Upper lobe of right lung (tissue), 1 donor: ENCODE measurements around the gene ATF6B. TPM values are rescaled to one million over a fixed set of nuclear protein-coding genes. Genes with fewer than 3 reads are reported as not detected.

ENCODE experiments used
- ATAC-seq: fragments of 200-7000 bp; cut with Tn5 transposase; one replicate; pipeline ENCODE4 v1.9.1; 2020; ENCODE audit warnings: mild to moderate bottlenecking, moderate library complexity
- DNase-seq: peaks from one replicate; pipeline ENCODE4 v3.0.0-alpha.2; 2020
- H3K27ac ChIP-seq: fragments of 200-600 bp; one replicate; pipeline ENCODE4 v1.8.0; 2022
- H3K27me3 ChIP-seq: fragments of 200-600 bp; one replicate; pipeline ENCODE4 v1.8.0; 2022; ENCODE audit warnings: mild to moderate bottlenecking
- H3K36me3 ChIP-seq: fragments of 200-600 bp; one replicate; pipeline ENCODE4 v1.8.0; 2022
- H3K4me1 ChIP-seq: fragments of 200-600 bp; one replicate; pipeline ENCODE4 v1.8.0; 2022
- H3K4me3 ChIP-seq: fragments of 200-600 bp; one replicate; pipeline ENCODE4 v1.8.0; 2022; ENCODE audit warnings: mild to moderate bottlenecking
- H3K9me3 ChIP-seq: fragments of 200-600 bp; one replicate; pipeline ENCODE4 v1.8.0; 2022
- CTCF ChIP-seq: fragments of 200-600 bp; IDR thresholded peaks from one replicate; pipeline ENCODE4 v1.8.0; 2022; ENCODE audit warnings: antibody characterized with exemption
- intact Hi-C: fragments of 100-400 bp; cut with DNase I; formaldehyde crosslinking; loops from one replicate; pipeline ENCODE4 v1.11.0; 2022
- total RNA-seq: library from RNA; stranded (reverse); fragmentation: NEBNext Ultra II Directional; extraction: Animal tissue kit (Norgen Biotek cat#: 25700); gene quantifications from one replicate; pipeline ENCODE4 v1.2.1, GENCODE V29; 2021
- donor health status: DM: no; HTN: yes; CAD: no; lungs with severe emphysema.

Gene ATF6B
- total RNA-seq, 1 donor from 2014 or later = 78.1 TPM

DNA sequence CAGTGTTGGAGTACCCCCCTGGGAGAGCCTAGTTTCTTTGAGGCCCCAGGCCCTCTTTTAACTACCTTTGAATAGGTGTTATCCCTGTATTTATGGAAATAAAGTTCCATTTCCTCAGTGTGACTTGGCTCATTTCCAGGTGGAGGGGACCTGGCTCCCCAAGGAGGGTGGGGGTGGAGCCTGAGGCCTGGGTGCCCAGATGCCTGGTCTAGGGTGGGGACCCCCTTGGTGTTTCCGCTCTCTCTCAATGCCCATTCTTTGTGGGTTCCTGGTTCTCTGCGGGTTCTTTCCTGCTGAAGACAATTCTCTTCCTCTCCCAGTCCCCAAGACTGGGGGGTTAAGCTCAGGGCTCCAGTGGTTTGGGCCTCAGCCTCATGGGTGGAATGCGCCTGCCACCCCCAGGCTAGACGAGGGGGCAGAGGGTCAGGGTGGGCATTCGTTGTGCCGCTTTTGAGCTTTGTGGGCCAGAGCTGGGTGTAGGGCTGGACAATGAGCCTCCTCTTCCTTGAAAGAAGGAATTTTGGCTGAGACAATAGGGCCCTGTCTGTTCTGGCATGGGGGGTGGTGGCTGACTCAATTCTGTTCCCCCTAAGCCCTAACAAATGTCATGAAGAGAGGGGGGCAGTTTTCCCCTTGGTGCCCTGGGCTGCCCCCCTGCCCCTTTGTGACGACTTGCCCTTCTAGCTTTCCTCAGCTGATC, 35.7 kb upstream of the ATF6B start:
- Histone ChIP-seq H3K27ac (peak overlapping the region; percentile 42), H3K4me3 (no peak overlapping the region), H3K27me3 (no peaks in the 10 kb centered on the region), H3K4me1 (no peaks in the 10 kb centered on the region), H3K36me3 (peaks cover 25% of the 10 kb centered on the region), H3K9me3 (no peaks in the 10 kb centered on the region)
- DNase-seq (no peak), ATAC-seq (peak; percentile 34)
- TF ChIP-seq CTCF = no peak
- intact Hi-C loops = no loop called here

- no peak overlapping the region for H3K4me3 ChIP-seq
- H3K4me1 ChIP-seq = peaks cover 17% of the 10 kb centered on the region
- H3K36me3 ChIP-seq = peaks cover 14% of the 10 kb centered on the region
- ATAC-seq = no peak
- DNase-seq = no peak
- intact Hi-C loops = no loop called here
- H3K27me3 ChIP-seq = no peaks in the 10 kb centered on the region
- no peak for TF ChIP-seq CTCF
- H3K27ac ChIP-seq = no peak overlapping the region
- H3K9me3 ChIP-seq = no peaks in the 10 kb centered on the region
These were observed 30.0 kb upstream of the ATF6B start for GRCh38 chr6:32158052-32158451.

DNA sequence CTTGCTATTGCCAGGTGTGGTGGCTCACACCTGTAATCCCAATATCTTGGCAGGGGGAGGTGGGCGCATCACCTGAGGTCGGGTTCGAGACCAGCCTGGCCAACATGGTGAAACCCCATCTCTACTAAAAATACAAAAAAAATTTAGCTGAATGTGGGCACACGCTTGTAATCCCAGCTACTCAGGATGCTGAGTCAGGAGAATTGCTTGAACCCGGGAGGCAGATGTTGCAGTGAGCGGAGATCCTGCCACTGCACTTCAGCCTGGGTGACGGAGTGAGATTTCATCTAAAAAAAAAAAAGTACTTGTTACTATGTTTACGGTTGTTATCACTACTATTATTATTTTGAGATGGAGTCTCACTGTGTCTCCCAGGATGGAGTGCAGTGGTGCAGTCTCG, 28.8 kb upstream of the ATF6B start:
- ATAC-seq (no peak), DNase-seq (no peak)
- peaks cover 14% of the 10 kb centered on the region for H3K36me3 ChIP-seq

GRCh38 chr6:32154514-32155161, 26.6 kb upstream of the ATF6B start:
- intact Hi-C loops = no loop called here
- ATAC-seq (peak; percentile 75), DNase-seq (peak; percentile 74)
- H3K36me3 ChIP-seq = peaks cover 11% of the 10 kb centered on the region
- H3K4me1 ChIP-seq = peaks cover 28% of the 10 kb centered on the region
- peak; percentile 47 for TF ChIP-seq CTCF
- peak overlapping the region; percentile 87 for H3K27ac ChIP-seq
- no peaks in the 10 kb centered on the region for H3K9me3 ChIP-seq
- peaks cover 10% of the 10 kb centered on the region for H3K27me3 ChIP-seq
- peak overlapping the region; percentile 75 for H3K4me3 ChIP-seq

More for the DNA sequence above, 28.8 kb upstream of the ATF6B start:
- Histone ChIP-seq H3K4me3 (no peak overlapping the region), H3K9me3 (no peaks in the 10 kb centered on the region), H3K4me1 (peaks cover 28% of the 10 kb centered on the region), H3K27me3 (no peaks in the 10 kb centered on the region), H3K27ac (no peak overlapping the region)
- no peak for TF ChIP-seq CTCF
- intact Hi-C loops = no loop called here

GRCh38 chr6:32153564-32154513, 25.8 kb upstream of the ATF6B start, which contains the start of gene PPT2:
Gene PPT2 (plus strand): TSS chr6:32154141. CDS start chr6:32154595, 454 bp downstream.
- ATAC-seq (peak; percentile 75), DNase-seq (peak; percentile 83)
- peak; percentile 20 for TF ChIP-seq CTCF
- intact Hi-C loops = no loop called here
- H3K9me3 ChIP-seq = no peaks in the 10 kb centered on the region
- peak within 1 kb of the TSS; percentile 75 for H3K4me3 ChIP-seq
- H3K27me3 ChIP-seq = peaks cover 18% of the 10 kb centered on the region
- H3K36me3 ChIP-seq = peaks cover 10% of the 10 kb centered on the region
- peak within 1 kb of the TSS; percentile 87 for H3K27ac ChIP-seq
- peaks cover 28% of the 10 kb centered on the region for H3K4me1 ChIP-seq
